ENCODE data around the gene SLC39A7. TPM values are rescaled to one million over a fixed set of nuclear protein-coding genes. Genes with fewer than 3 reads are reported as not detected.
A peak's percentile ranks its signal among the peaks of the same experiment; 100 is the strongest.

Gene SLC39A7
- total and polyA plus RNA-seq, 2 of the 13 experiments (the other 11 are each of a cell fraction or from before 2014, with no cell fraction given) = 142 to 229 TPM

- TF ChIP-seq ESRRA (CRISPR knock-in tag; IDR thresholded peaks at IDR 0.05; ENCODE audit: low read depth) (peak; percentile 55), GLMP (CRISPR knock-in tag; IDR thresholded peaks at IDR 0.05; ENCODE audit: borderline replicate concordance) (no peak), HOXA7 (CRISPR knock-in tag; IDR thresholded peaks at IDR 0.05) (no peak), ATF1 (CRISPR knock-in tag; IDR thresholded peaks at IDR 0.05) (peak; percentile 77), ZNF3 (CRISPR knock-in tag; IDR thresholded peaks at IDR 0.05) (peak; percentile 34; the same call in 1 of the 2 replicates), ZNF205 (CRISPR knock-in tag; IDR thresholded peaks at IDR 0.05) (no peak), ONECUT2 (CRISPR knock-in tag; IDR thresholded peaks at IDR 0.05) (no peak), MTF1 (CRISPR knock-in tag; IDR thresholded peaks at IDR 0.05) (no peak), CREM (IDR thresholded peaks at IDR 0.05) (peak; percentile 83), CREM (CRISPR knock-in tag; IDR thresholded peaks at IDR 0.05) (no peak), POLR2A (IDR thresholded peaks at IDR 0.05; ENCODE audit: insufficient read depth in 1 of 2, low read depth in 2 of 2, low read length in 2 of 2) (peak in 1 of 2 experiments; percentile 90; a peak in 2 of 4 replicates), ZNF460 (CRISPR knock-in tag; IDR thresholded peaks at IDR 0.05; ENCODE audit: borderline replicate concordance) (no peak; the same call in 1 of the 2 replicates), PTBP1 (IDR thresholded peaks at IDR 0.05; ENCODE audit: low read depth, low read length, poor library complexity, severe bottlenecking) (peak; percentile 97), ZBTB40 (IDR thresholded peaks at IDR 0.05) (no peak), ZBTB40 (CRISPR knock-in tag; IDR thresholded peaks at IDR 0.05) (peak; percentile 90), POLR2AphosphoS2 (IDR thresholded peaks at IDR 0.05; ENCODE audit: low read depth, low read length) (no peak), ZNF33A (CRISPR knock-in tag; IDR thresholded peaks at IDR 0.05; ENCODE audit: borderline replicate concordance) (no peak), TGIF2 (CRISPR knock-in tag; IDR thresholded peaks at IDR 0.05) (peak; percentile 1), HOXA5 (CRISPR knock-in tag; IDR thresholded peaks at IDR 0.05) (peak; percentile 96), XRCC5 (optimal IDR thresholded peaks at IDR 0.05; ENCODE audit: low read length) (peak; percentile 67), ZNF383 (CRISPR knock-in tag; IDR thresholded peaks at IDR 0.05; ENCODE audit: borderline replicate concordance) (no peak), KAT2B (IDR thresholded peaks at IDR 0.05; ENCODE audit: borderline replicate concordance, low read depth, low read length) (no peak)
Measured at GRCh38 chr6:33200219-33201146, at the start of gene SLC39A7, which contains the start of gene RXRB (continued).
